Measurements from ENCODE around the gene TPM4. TPM values are rescaled to one million over a fixed set of nuclear protein-coding genes. Genes with fewer than 3 reads are reported as not detected.
A peak's percentile ranks its signal among the peaks of the same experiment; 100 is the strongest.

TPM4 gene
- total RNA-seq, 2 experiments from 2014 or later, result 240 to 254 TPM

DNA sequence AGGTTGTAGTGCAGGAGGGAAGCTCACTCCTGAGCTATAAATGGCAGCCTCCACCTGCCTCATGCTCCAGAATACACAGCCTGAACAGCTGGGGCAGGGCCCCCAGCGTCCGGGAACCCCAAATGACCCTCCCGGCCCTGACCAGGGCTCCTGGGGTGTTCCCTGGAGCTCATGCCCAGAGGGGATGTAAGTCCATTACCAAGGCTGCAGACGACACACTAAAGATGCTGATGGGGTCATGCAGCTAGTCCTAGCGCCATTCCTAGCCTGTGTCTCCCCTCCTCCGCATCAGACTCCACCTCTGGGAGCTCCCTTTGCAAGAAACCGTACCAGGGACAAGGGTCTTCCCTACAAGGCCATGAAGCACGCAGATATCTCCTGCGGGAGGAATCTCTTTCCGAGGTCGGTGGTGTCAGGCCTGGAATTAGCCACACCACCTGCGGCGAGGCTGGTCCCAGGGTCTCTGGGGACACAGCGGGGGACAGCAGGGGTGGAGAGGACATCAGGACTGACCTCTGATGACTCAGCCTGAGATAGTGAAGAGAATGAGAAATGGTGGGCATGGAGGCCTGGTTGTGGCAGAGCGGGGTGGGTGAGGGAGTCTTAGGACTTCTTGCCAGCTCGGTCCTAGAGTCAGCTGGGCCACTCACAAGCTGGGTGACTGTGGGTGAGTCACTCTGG is 11.9 kb upstream of the TPM4 start:
- Mint-ChIP-seq H3K36me3 (ENCODE audit: low read depth) (no peaks in the 10 kb centered on the region), H3K4me1 (ENCODE audit: low read depth) (peaks cover 20% of the 10 kb centered on the region), H3K27me3 (ENCODE audit: low read depth) (no peaks in the 10 kb centered on the region), H3K9me3 (peaks cover 2% of the 10 kb centered on the region), H3K27ac (no peak overlapping the region), H3K4me3 (no peak overlapping the region)
- intact Hi-C loops (cut with micrococcal nuclease), result no loop called here
- CTCF ChIA-PET, result interaction anchor here (0.6 to 4.5 kb wide), 10 partner anchors 10 to 251 kb away, joined by 3 to 32 read pairs (median 6); partner anchors contain the start of genes FAM32A and TPM4
- no peak for DNase-seq

DNA sequence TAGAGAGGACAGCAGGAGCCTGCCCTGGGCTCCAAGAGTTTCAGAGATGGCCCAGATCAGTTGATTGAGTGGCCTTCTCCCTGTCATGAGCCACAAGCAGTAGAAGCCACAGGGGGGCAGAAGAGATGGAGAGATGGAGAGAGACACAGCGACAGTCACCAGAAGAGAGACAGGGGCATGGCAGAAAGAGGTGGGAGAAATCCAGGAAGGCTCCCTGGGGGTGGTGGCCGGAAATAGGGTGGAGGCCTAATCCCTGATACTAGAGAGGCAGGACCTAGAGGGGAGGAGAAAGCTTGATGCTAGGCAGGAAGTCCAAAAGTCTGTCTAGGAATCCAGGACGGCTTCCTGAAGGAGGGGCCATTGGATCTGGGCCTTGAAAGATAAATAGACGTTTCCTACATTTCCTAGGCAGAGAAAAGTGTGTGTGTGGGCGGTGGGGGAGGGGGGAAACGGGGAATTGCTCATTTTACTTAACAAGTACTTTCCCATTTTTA is 9.6 kb upstream of the TPM4 start:
- no peaks in the 10 kb centered on the region for H3K9me3 Mint-ChIP-seq
- no peaks in the 10 kb centered on the region for H3K27me3 Mint-ChIP-seq (ENCODE audit: low read depth)
- H3K4me1 Mint-ChIP-seq (ENCODE audit: low read depth), result peaks cover 24% of the 10 kb centered on the region
- H3K27ac Mint-ChIP-seq, result peak overlapping the region; percentile 3
- CTCF ChIA-PET, result interaction anchor here (0.9 to 4.5 kb wide), 8 partner anchors 8 to 77 kb away, joined by 3 to 32 read pairs (median 8); partner anchors contain the start of genes HSH2D and TPM4
- no peaks in the 10 kb centered on the region for H3K36me3 Mint-ChIP-seq (ENCODE audit: low read depth)
- intact Hi-C loops (cut with micrococcal nuclease), result loop anchor here (1.0 kb wide), 3 partner anchors 45 to 230 kb away; partner anchors contain the start of genes FAM32A and RAB8A
- no peak overlapping the region for H3K4me3 Mint-ChIP-seq
- DNase-seq, result peak; percentile 85

DNA sequence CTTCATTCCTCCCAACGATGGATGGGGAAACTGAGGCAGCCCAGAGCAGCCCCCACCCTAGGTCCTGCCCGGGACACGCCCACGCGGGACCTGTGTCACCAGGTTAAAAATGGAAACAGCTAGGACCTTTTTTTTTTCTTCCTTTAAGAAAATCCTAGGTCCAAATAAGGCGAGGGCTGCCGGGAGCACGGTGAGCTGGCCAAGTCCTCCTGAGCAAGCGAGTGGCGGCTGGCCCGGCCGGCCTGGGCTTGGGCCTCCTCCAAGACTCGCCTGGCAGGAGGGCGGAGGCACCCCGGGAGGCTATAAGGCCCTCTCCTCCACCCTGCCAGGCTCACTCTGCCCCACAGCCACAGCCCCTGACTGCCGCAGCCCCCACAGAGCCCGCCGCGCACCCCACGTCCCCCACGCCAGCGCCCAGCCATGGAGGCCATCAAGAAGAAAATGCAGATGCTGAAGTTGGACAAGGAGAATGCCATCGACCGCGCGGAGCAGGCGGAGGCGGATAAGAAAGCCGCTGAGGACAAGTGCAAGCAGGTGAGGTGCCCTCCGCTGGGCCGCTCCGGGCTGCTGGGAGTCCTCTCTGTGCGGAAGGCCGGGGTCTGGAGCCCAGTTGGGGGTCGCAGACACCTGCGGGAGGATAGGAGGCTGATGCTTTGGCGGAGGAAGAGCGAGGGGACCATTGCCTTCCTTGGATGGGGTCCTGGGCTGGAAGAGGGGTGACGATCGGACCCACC is 8.9 kb upstream of the TPM4 start:
- Mint-ChIP-seq H3K36me3 (ENCODE audit: low read depth) (no peaks in the 10 kb centered on the region), H3K27me3 (ENCODE audit: low read depth) (no peaks in the 10 kb centered on the region), H3K27ac (no peak overlapping the region), H3K4me3 (no peak overlapping the region), H3K4me1 (ENCODE audit: low read depth) (peaks cover 21% of the 10 kb centered on the region), H3K9me3 (no peaks in the 10 kb centered on the region)
- no peak for DNase-seq
- intact Hi-C loops (cut with micrococcal nuclease), result no loop called here
- CTCF ChIA-PET, result interaction anchor here (1.0 to 2.5 kb wide), 5 partner anchors 17 to 43 kb away, joined by 3 to 9 read pairs (median 8); no protein-coding TSS in a partner anchor

DNA sequence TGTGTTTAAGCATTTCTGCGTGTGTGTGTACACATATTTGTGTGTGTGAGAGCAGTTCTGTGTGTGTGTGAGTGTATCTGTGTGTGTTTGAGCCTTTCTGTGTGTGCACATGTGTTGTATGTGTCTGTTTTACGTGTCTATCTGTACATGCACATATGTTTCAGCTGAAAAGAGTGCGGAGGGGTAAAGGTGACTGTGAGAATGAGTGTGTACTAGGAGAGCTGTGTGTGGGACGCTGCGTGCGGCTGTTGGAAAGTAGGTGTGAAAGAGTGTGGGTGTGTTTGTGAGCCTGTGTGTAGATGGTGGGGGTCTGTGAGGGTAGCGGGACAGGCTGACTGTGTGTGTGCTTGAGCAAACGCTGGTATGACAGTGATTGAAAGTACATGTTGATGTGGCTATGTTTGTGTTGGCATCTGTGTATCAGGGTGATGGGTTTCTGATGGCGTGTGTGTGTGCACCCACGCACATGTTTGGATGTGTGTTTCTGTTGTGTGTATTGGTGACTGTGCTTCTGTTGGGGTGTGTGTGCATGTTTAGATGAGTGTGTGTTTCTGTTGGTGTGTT is 7.5 kb upstream of the TPM4 start:
- H3K27me3 Mint-ChIP-seq (ENCODE audit: low read depth), result no peaks in the 10 kb centered on the region
- no peak overlapping the region for H3K4me3 Mint-ChIP-seq
- H3K9me3 Mint-ChIP-seq, result no peaks in the 10 kb centered on the region
- H3K4me1 Mint-ChIP-seq (ENCODE audit: low read depth), result peaks cover 21% of the 10 kb centered on the region
- DNase-seq, result no peak
- intact Hi-C loops (cut with micrococcal nuclease), result no loop called here
- H3K36me3 Mint-ChIP-seq (ENCODE audit: low read depth), result no peaks in the 10 kb centered on the region
- CTCF ChIA-PET, result no interaction called here
- no peak overlapping the region for H3K27ac Mint-ChIP-seq

DNA sequence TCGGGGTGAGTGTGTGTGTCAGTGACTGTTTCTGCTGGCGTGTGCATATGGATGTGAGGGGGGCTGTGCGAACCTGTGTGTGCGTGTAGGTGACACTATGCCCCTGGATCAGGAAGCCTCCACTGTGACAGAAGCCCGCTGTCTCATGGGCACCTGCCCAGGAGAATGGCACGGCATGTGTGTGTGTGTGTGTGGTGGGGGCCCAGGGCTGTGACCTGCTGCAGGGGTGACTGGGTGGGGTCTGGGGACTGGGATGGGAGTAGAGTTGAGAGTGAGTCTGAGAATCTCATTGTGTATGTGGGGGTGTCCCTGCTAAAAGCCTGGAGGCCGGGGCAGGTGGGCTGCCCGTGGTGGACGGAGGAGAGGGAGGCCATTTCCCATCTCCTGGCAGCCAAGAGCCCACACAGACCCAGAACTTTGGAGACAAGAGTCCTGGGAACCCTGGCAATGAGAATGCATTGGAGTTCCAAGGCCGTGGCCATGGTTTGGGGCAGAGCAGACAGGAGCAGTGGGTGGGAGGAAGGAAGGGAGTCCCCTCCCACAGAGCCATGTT is 6.4 kb upstream of the TPM4 start:
- Mint-ChIP-seq H3K4me1 (ENCODE audit: low read depth) (peaks cover 32% of the 10 kb centered on the region), H3K27ac (no peak overlapping the region), H3K36me3 (ENCODE audit: low read depth) (no peaks in the 10 kb centered on the region), H3K4me3 (no peak overlapping the region), H3K9me3 (no peaks in the 10 kb centered on the region), H3K27me3 (ENCODE audit: low read depth) (no peaks in the 10 kb centered on the region)
- DNase-seq, result peak; percentile 20
- CTCF ChIA-PET, result interaction anchor here (1.0 to 2.0 kb wide), 6 partner anchors 8 to 115 kb away, joined by 3 to 11 read pairs (median 3); partner anchors contain the start of genes FAM32A and HSH2D
- intact Hi-C loops (cut with micrococcal nuclease), result loop anchor here (1.0 to 10.0 kb wide), 5 partner anchors 9 to 1695 kb away; partner anchors contain the start of genes FAM32A and RAB8A

DNA sequence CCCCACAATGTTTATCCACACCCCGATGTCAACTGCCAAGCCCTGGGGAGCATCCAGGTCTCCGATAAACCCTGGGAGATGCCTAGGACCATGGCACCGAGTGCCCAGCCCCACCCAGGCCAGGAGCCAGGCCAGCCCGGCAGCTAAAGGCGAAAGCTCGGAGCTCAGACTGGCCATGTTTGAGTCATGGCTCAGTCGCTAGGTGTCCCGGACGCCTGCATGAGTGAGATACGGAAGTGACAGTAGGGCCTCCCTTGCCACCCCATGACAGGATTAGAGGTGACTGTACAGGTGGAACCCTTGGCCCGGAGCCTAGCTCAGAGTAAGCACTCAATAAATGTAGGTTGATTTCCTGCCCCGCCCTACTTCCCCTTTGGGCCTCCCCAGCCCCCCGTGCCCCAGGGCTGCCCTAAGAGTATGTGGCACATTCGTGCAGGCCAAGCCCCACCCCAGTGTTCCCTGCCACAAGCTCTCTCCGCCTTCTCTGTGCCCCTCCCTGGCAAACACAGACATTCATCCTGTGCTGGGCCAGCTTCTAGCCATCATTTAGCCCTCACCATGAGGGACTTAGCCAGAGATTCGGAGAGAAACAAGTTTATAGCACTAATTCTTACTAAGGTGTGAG is 5.8 kb upstream of the TPM4 start:
- Mint-ChIP-seq H3K4me1 (ENCODE audit: low read depth) (peaks cover 38% of the 10 kb centered on the region), H3K27ac (no peak overlapping the region), H3K36me3 (ENCODE audit: low read depth) (no peaks in the 10 kb centered on the region), H3K9me3 (no peaks in the 10 kb centered on the region), H3K27me3 (ENCODE audit: low read depth) (no peaks in the 10 kb centered on the region), H3K4me3 (no peak overlapping the region)
- peak; percentile 96 for DNase-seq
- intact Hi-C loops (cut with micrococcal nuclease), result loop anchor here (1.0 to 10.0 kb wide), 5 partner anchors 9 to 1696 kb away; partner anchors contain the start of genes FAM32A and RAB8A
- CTCF ChIA-PET, result interaction anchor here (0.6 to 2.0 kb wide), 8 partner anchors 8 to 115 kb away, joined by 3 to 11 read pairs (median 3); partner anchors contain the start of genes FAM32A and HSH2D

DNA sequence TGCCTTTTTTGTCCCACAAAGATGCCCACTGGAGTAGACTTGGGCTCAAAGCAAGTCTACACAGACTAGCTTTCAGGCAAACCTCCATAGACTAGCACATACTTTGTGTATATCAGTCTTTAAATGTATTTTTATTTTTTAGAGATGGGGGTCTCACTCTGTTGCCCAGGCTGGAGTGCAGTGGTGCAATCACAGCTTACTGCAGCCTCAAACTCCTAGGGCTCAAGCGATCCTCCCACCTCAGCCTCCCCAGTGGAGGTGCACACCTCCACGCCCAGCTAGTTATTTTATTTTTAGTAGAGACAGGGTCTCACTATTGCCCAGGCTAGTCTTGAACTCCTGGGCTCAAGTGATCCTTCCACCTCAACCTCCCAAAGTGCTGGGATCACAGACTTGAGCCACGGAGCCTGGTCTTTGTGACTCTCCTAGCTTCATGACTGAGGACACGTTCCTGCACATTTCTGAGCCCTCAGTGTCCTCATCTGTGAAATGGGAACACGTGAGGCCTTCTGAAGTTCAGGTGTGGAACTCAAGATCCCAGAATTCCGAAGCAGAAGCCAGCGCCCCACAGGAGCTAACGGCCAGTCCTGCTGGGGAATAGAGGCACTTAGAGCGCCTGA is 5.1 kb upstream of the TPM4 start:
- intact Hi-C loops (cut with micrococcal nuclease), result loop anchor here (2.0 to 10.0 kb wide), 2 partner anchors 16 to 1696 kb away; no protein-coding TSS in a partner anchor
- no peaks in the 10 kb centered on the region for H3K27me3 Mint-ChIP-seq (ENCODE audit: low read depth)
- peaks cover 40% of the 10 kb centered on the region for H3K4me1 Mint-ChIP-seq (ENCODE audit: low read depth)
- no peaks in the 10 kb centered on the region for H3K9me3 Mint-ChIP-seq
- DNase-seq, result no peak
- no peak overlapping the region for H3K4me3 Mint-ChIP-seq
- CTCF ChIA-PET, result interaction anchor here (0.6 to 2.0 kb wide), 7 partner anchors 9 to 114 kb away, joined by 3 to 11 read pairs (median 3); partner anchors contain the start of genes FAM32A and HSH2D
- no peaks in the 10 kb centered on the region for H3K36me3 Mint-ChIP-seq (ENCODE audit: low read depth)
- no peak overlapping the region for H3K27ac Mint-ChIP-seq

DNA sequence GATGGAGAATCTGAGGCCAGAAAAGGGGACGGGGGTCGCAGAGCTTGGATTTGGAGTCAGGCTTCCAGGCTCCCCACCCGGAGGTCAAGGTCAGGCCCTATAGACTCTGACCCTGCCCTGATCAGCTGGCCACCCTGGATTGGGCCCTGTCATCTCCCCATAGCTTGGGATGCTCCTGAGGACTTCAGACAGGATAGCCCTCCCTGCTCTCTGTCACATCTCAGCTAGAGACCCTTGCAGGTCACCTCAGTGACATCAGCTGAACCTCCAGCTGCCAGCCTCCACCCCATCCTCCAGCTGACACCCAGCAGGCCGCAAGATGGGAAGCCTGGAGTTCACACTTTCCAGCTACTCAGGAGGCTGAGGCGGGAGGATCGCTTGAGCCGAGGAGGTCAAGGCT is 2.8 kb upstream of the TPM4 start:
- H3K36me3 Mint-ChIP-seq (ENCODE audit: low read depth), result peaks cover 12% of the 10 kb centered on the region
- H3K27ac Mint-ChIP-seq, result peak overlapping the region; percentile 78
- no peaks in the 10 kb centered on the region for H3K9me3 Mint-ChIP-seq
- intact Hi-C loops (cut with micrococcal nuclease), result loop anchor here (10.0 kb wide), 1 partner anchor 1699 kb away; no protein-coding TSS in a partner anchor
- CTCF ChIA-PET, result interaction anchor here (0.6 to 3.8 kb wide), 10 partner anchors 9 to 165 kb away, joined by 3 to 32 read pairs (median 4); partner anchors contain the start of gene HSH2D
- no peaks in the 10 kb centered on the region for H3K27me3 Mint-ChIP-seq (ENCODE audit: low read depth)
- no peak for DNase-seq
- no peak overlapping the region for H3K4me3 Mint-ChIP-seq
- H3K4me1 Mint-ChIP-seq (ENCODE audit: low read depth), result peaks cover 42% of the 10 kb centered on the region

DNA sequence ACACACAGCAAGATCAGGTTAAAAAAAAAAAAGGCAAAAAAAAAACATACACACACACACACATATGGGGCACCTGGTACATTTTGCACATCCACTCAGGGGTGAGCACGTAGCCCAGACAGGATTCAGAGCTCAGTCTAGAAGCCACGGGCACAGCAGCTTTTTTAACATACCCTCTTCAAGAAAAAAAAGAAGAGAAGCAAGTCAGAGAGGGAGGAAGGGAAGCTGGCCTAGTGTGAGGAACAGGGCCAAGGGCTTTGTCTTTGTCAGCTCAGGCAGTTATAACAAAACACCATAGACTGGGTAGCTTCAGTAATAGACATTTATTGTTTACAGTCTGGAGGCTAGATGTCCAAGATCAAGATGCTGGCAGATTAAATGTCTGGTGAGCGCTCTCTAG is 2.3 kb upstream of the TPM4 start:
- Mint-ChIP-seq H3K9me3 (no peaks in the 10 kb centered on the region), H3K36me3 (ENCODE audit: low read depth) (peaks cover 15% of the 10 kb centered on the region), H3K4me3 (no peak overlapping the region), H3K27me3 (ENCODE audit: low read depth) (no peaks in the 10 kb centered on the region), H3K27ac (peak overlapping the region; percentile 78), H3K4me1 (ENCODE audit: low read depth) (peaks cover 46% of the 10 kb centered on the region)
- no peak for DNase-seq
- CTCF ChIA-PET, result interaction anchor here (0.6 to 3.8 kb wide), 8 partner anchors 10 to 165 kb away, joined by 3 to 32 read pairs (median 4); partner anchors contain the start of gene HSH2D
- intact Hi-C loops (cut with micrococcal nuclease), result loop anchor here (10.0 kb wide), 1 partner anchor 1699 kb away; no protein-coding TSS in a partner anchor

DNA sequence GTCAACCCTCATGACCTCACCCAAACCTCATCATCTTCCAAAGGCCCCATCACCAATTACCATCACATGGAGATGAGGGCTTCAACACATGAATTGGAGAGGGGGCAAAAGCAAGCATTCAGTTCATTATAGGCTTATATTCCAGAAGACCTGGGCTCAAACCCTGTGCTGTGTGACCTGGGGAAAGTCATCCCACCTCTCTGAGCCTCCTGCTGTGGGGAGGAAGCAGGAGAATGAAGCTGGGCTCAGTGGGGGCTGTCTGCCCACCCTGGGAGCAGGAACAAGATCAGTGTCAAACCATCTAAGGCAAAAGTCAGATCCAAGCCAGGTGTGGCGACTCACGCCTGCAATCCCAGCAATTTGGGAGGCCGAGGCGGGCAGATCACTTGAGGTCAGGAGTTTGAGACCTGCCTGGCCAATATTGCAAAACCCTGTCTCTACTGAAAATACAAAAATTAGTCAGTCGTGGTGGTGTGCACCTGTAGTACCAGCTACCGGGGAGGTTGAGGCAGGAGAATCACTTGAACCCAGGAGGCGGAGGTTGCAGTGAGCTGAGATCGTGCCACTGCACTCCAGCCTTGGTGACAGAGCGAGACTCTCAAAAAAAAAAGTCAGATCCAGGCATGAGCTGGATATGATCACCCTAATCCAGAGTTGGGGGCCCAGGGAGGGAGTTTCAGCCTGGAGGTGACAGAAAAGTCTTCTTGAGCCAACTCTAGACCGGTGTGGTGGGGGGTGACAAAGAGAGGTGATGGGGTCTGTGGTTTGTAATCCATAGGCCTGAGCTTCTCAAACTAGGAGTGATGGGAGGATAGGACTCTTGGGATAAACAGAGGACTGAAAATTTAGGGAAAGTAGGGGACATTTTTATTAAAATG is 1.6 kb upstream of the TPM4 start:
- Mint-ChIP-seq H3K27me3 (ENCODE audit: low read depth) (no peaks in the 10 kb centered on the region), H3K4me1 (ENCODE audit: low read depth) (peaks cover 53% of the 10 kb centered on the region), H3K4me3 (peak overlapping the region; percentile 81), H3K9me3 (no peaks in the 10 kb centered on the region), H3K36me3 (ENCODE audit: low read depth) (peaks cover 16% of the 10 kb centered on the region), H3K27ac (peak overlapping the region; percentile 83)
- intact Hi-C loops (cut with micrococcal nuclease), result loop anchor here (5.0 to 10.0 kb wide), 2 partner anchors 513 to 1700 kb away; no protein-coding TSS in a partner anchor
- DNase-seq, result no peak
- CTCF ChIA-PET, result interaction anchor here (0.6 to 3.8 kb wide), 6 partner anchors 10 to 36 kb away, joined by 3 to 32 read pairs (median 6); no protein-coding TSS in a partner anchor
